K562 (cell line): ENCODE results near the gene CCL5. TPM values are rescaled to one million over a fixed set of nuclear protein-coding genes. Genes with fewer than 3 reads are reported as not detected.

Experiments
- ATAC-seq: fragments of 200-7000 bp; cut with Tn5 transposase; 3 replicates; pipeline ENCODE4 v1.9.1; 2020; ENCODE audit warnings: moderate library complexity
- BruUV-seq: library from RNA; stranded (reverse); fragments of 400-500 nt; replicated peaks from 2 replicates; lab custom pipeline; 2021; lab: Mats Ljungman, UMichigan
- CTCF ChIA-PET: fragments of 300-600 bp; formaldehyde crosslinking; extraction: SDS; loops from one replicate; lab custom pipeline; 2021; ENCODE audit warnings: low intra/inter-chr PET ratio; lab: Yijun Ruan, JAX
- POLR2A ChIA-PET: fragments of 300-600, 350-650 bp; sonication (Branson Sonifier 250); formaldehyde crosslinking; extraction: SDS; loops from one replicate; lab custom pipeline; 2021; ENCODE audit warnings: antibody characterized with exemption, inconsistent platforms; lab: Yijun Ruan, JAX
- DNase-seq, 4 experiments: peaks; one replicate each; pipeline versions ENCODE4 v3.0.0 to v3.0.0-alpha.2; 2011 to 2018; ENCODE audit warnings: low spot score in 3 of 4, mixed read lengths in 3 of 4; ENCODE audit errors: extremely low read depth in 1 of 4
- FAIRE-seq: peaks from 2 replicates; lab custom pipeline; 2011; peaks lifted over from hg19 to GRCh38; lab: Jason Lieb, UNC
- H2AFZ ChIP-seq: 2 replicates; pipeline ENCODE4 v1.6.0; 2011; ENCODE audit warnings: low read depth, low read length, control low read depth, inconsistent platforms
- H3K27ac ChIP-seq: fragments of 200-600 bp; 3 replicates; pipeline ENCODE4 v1.8.0; 2011; ENCODE audit warnings: low read depth, mild to moderate bottlenecking, control low read depth, inconsistent platforms, low read length, moderate library complexity, mixed read lengths; ENCODE audit errors: extremely low read depth
- H3K27me3 ChIP-seq, 2 experiments: fragments of 300-600 bp in 1 of 2; 2 replicates in 1 of 2; 3 replicates in 1 of 2; pipeline versions ENCODE4 v1.6.0 to v1.8.0; 2011; ENCODE audit warnings: inconsistent platforms in 2 of 2, low read length in 2 of 2, mild to moderate bottlenecking in 1 of 2, mixed read lengths in 1 of 2, moderate library complexity in 1 of 2; ENCODE audit not compliant: control insufficient read depth in 2 of 2, insufficient read depth in 2 of 2
- H3K36me3 ChIP-seq: fragments of 300-600 bp; 3 replicates; pipeline ENCODE4 v1.8.0; 2011; ENCODE audit warnings: mild to moderate bottlenecking, low read length, inconsistent platforms; ENCODE audit not compliant: control insufficient read depth, insufficient read depth
- H3K4me1 ChIP-seq, 2 experiments: fragments of 200-600 bp in 1 of 2; replicated peaks in 1 of 2; 2 replicates in 1 of 2; 3 replicates in 1 of 2; pipeline versions ENCODE4 v1.5.1 to v1.8.0; 2011; ENCODE audit warnings: inconsistent platforms in 2 of 2, low read length in 2 of 2, mild to moderate bottlenecking in 1 of 2, mixed read lengths in 1 of 2, moderate library complexity in 1 of 2; ENCODE audit not compliant: control insufficient read depth in 2 of 2, insufficient read depth in 2 of 2
- H3K4me2 ChIP-seq: 2 replicates; pipeline ENCODE4 v1.6.1; 2011; ENCODE audit warnings: low read length, control low read depth, inconsistent platforms, mixed read lengths; ENCODE audit not compliant: insufficient read depth
- H3K4me3 ChIP-seq: fragments of 200-600 bp; sonication (generic), shearing (Covaris generic); 2 replicates; pipeline ENCODE4 v1.5.1; 2016; ENCODE audit warnings: control low read depth, inconsistent platforms
- H3K79me2 ChIP-seq: fragments of 200-600 bp; 3 replicates; pipeline ENCODE4 v1.8.0; 2011; ENCODE audit warnings: low read length, inconsistent platforms; ENCODE audit not compliant: control insufficient read depth, insufficient read depth
- H3K9ac ChIP-seq, 2 experiments: 2 replicates each; pipeline versions ENCODE4 v1.6.0 to v1.6.1; 2011; ENCODE audit warnings: low read depth in 2 of 2, low read length in 2 of 2, control low read depth in 1 of 2, inconsistent platforms in 1 of 2, mild to moderate bottlenecking in 1 of 2, mixed read lengths in 1 of 2; ENCODE audit not compliant: insufficient read depth in 1 of 2
- H3K9me1 ChIP-seq: one replicate; pipeline ENCODE4 v1.6.0; 2011; ENCODE audit warnings: inconsistent platforms, mild to moderate bottlenecking, low read length, moderate library complexity; ENCODE audit not compliant: control insufficient read depth, insufficient read depth
- H3K9me3 ChIP-seq: replicated peaks from 2 replicates; pipeline ENCODE4 v1.5.1; 2011; ENCODE audit warnings: low read depth, low read length, inconsistent platforms; ENCODE audit not compliant: control insufficient read depth, insufficient read depth
- H4K20me1 ChIP-seq: replicated peaks from 2 replicates; pipeline ENCODE4 v1.6.1; 2011; ENCODE audit warnings: low read length, inconsistent platforms, mixed read lengths; ENCODE audit not compliant: control insufficient read depth, insufficient read depth
- CBFA2T3 ChIP-seq: fragments of 450-650 bp; IDR thresholded peaks from 2 replicates; pipeline ENCODE4 v1.6.1; 2017
- CTCF ChIP-seq, 3 experiments: IDR thresholded peaks in 2 of 3; conservative IDR thresholded peaks in 1 of 3; 2 replicates each; pipeline ENCODE4 v1.5.1; 2011 to 2012; ENCODE audit warnings: low read length in 3 of 3, mild to moderate bottlenecking in 3 of 3, control low read depth in 2 of 3, improper control_type of control experiment in 1 of 3, inconsistent platforms in 1 of 3, low read depth in 1 of 3, mixed read lengths in 1 of 3, moderate library complexity in 1 of 3; ENCODE audit not compliant: insufficient read depth in 2 of 3
- FOSL1 ChIP-seq: fragments of 200-800 bp; sonication (Bioruptor generic); conservative IDR thresholded peaks from 2 replicates; pipeline ENCODE4 v1.6.1; 2016; ENCODE audit warnings: missing genetic modification characterization, missing compliant biosample characterization
- IFI16 ChIP-seq: fragments of 250-450 bp; sonication (Bioruptor Pico); IDR thresholded peaks from 2 replicates; pipeline ENCODE4 v2.1.2; 2022; ENCODE audit warnings: mild to moderate bottlenecking, inconsistent platforms
- KHSRP ChIP-seq: fragments of 450-650 bp; IDR thresholded peaks from 2 replicates; pipeline ENCODE4 v1.6.1; 2017
- STAG1 ChIP-seq: sonication (generic); formaldehyde crosslinking; IDR thresholded peaks from 2 replicates; pipeline ENCODE4 v1.5.0; 2020; ENCODE audit warnings: missing genetic modification reagents, borderline replicate concordance
- TSC22D4 ChIP-seq: fragments of 450-650 bp; IDR thresholded peaks from 2 replicates; pipeline ENCODE4 v1.6.1; 2016; ENCODE audit warnings: missing genetic modification characterization, missing biosample characterization, control low read depth
- ZBED1 ChIP-seq: IDR thresholded peaks from 2 replicates; pipeline ENCODE4 v1.6.1; 2014
- ZBTB7A ChIP-seq: IDR thresholded peaks from 2 replicates; pipeline ENCODE4 v1.6.1; 2011; ENCODE audit warnings: low read depth, mild to moderate bottlenecking, low read length, moderate library complexity, borderline replicate concordance; ENCODE audit not compliant: control insufficient read depth
- ZNF644 ChIP-seq: fragments of 200-800 bp; sonication (Bioruptor generic); IDR thresholded peaks from 2 replicates; pipeline ENCODE4 v1.6.1; 2016; ENCODE audit warnings: low read depth, missing genetic modification characterization, missing compliant biosample characterization
- WGBS: fragments of 100-300 bp; shearing (Covaris generic); methylation state at CpG from one replicate; pipeline ENCODE4 v1.1.6; 2016; ENCODE audit warnings: low coverage, mixed read lengths; ENCODE audit not compliant: insufficient coverage; ENCODE audit errors: missing lambda C conversion rate; 5-methylcytosine and 5-hydroxymethylcytosine counted together
- in situ Hi-C: fragments of 300-500 bp; cut with MboI; formaldehyde crosslinking; loops from 4 replicates; pipeline ENCODE4 v1.15.0; 2018; ENCODE audit warnings: inconsistent platforms, mixed read lengths
- intact Hi-C: fragments of 100-400 bp; cut with micrococcal nuclease; formaldehyde crosslinking; loops from 2 replicates; pipeline ENCODE4 v1.14.2; 2022
- polyA plus RNA-seq, 8 experiments: library from polyadenylated mRNA; depleted of rRNA in 4 of 8; stranded (reverse) in 5 of 8; unstranded in 3 of 8; fragments of >200 nt; fragmentation: Nextera tagmentation in 2 of 8; fragmentation: Illumina TruSeq in 1 of 8; extraction: Ambion mirVana in 2 of 8; extraction: Trizol in 1 of 8; gene quantifications; 2 replicates each; pipeline versions ENCODE4 v1.2.1 to v1.2.3, GENCODE V29; 2011 to 2014; ENCODE audit warnings: inconsistent platforms in 1 of 8, missing spikeins in 1 of 8
- total RNA-seq, 7 experiments: library from RNA; depleted of rRNA in 6 of 7; stranded (reverse); fragments of >200 nt in 6 of 7; fragmentation: Illumina TruSeq in 2 of 7; extraction: Trizol in 2 of 7; gene quantifications; 2 replicates each; pipeline versions ENCODE4 v1.2.1 to v1.2.3, GENCODE V29; 2011 to 2021; ENCODE audit warnings: low replicate concordance in 1 of 7
- TF ChIP-seq, protein P1 (sequence below): IDR thresholded peaks from 2 replicates; pipeline ENCODE4 v1.6.1; 2012; ENCODE audit warnings: low read depth, low read length, improper control_type of control experiment, borderline replicate concordance
- TF ChIP-seq, protein P2 (sequence below), 2 experiments: fragments of 450-650 bp; IDR thresholded peaks; 2 replicates each; pipeline ENCODE4 v1.6.1; 2018; ENCODE audit warnings: mild to moderate bottlenecking in 2 of 2, low read depth in 1 of 2; ENCODE audit not compliant: partially characterized antibody in 2 of 2

The CCL5 gene
- total and polyA plus RNA-seq, 9 of the 15 experiments (the other 6 are each of a cell fraction or from before 2014, with no cell fraction given), result 0.18 to 0.59 (median 0.45) TPM; not detected in 1

DNA sequence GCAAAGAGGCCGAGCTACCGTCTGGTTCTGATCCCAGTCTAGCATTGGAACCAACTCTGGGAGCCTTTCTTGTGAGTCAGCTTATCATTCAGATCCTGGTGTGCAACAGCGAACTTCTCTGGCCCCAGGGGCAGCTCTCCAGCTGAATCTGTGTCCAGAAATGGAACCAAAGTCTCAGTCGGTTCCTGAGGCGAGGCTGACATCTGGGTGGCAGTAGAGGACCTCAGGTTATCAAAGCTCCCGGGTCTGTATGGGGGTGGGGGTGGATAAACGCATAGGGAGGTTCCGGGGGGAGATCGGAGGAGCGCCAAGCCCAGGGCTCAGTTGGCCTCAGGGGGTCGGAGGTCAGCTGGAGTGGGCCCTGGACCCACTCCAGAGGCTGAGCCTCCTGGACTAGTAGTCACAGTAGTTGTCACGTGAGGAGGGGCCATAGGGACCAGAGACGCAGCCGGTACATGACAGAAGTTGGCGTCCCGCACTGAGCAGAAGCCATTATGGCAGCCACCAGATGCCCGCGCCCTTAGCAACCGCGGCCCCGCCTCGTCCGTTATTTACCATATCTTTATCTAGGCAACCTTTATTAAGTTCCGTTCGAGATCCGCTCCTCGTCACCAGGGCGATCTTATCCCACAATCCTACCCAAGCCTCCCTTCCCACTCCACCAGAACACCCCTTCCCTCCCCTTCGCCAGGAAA lies 37.5 kb upstream of the CCL5 start:
- WGBS, result 49% methylated on average over 26 of the region's 29 CpGs
- BruUV-seq, result no TSS peak
- H3K4me3 ChIP-seq, result no peak overlapping the region
- H3K9me1 ChIP-seq, result no peaks in the 10 kb centered on the region
- ChIA-PET POLR2A (interaction anchor here (1.0 to 3.5 kb wide), 2 partner anchors 13 to 26 kb away, joined by 3 to 22 read pairs; partner anchors contain the start of genes LYZL6 and RDM1), CTCF (no interaction called here)
- DNase-seq, result peak; percentile 51 to 68 (median 63)
- ATAC-seq, result peak; percentile 65
- H3K27me3 ChIP-seq, result no peaks in the 10 kb centered on the region
- no peak overlapping the region for H3K27ac ChIP-seq
- no peaks in the 10 kb centered on the region for H3K9me3 ChIP-seq
- no peaks in the 10 kb centered on the region for H3K79me2 ChIP-seq
- no peak for FAIRE-seq
- no peak overlapping the region for H3K4me2 ChIP-seq
- H2AFZ ChIP-seq, result peak overlapping the region; percentile 59
- H4K20me1 ChIP-seq, result no peaks in the 10 kb centered on the region
- intact Hi-C loops, result loop anchor here (5.0 kb wide), 1 partner anchor 60 kb away; no protein-coding TSS in a partner anchor
- in situ Hi-C loops, result no loop called here
- H3K36me3 ChIP-seq, result no peaks in the 10 kb centered on the region
- peaks cover 25 to 57% of the 10 kb centered on the region in 2 experiments for H3K4me1 ChIP-seq
- H3K9ac ChIP-seq, result peak overlapping the region in 1 of 2 experiments; percentile 47; a peak in 2 of 4 replicates
- no peak for TF ChIP-seq ZBED1
- TF ChIP-seq, protein P1, sequence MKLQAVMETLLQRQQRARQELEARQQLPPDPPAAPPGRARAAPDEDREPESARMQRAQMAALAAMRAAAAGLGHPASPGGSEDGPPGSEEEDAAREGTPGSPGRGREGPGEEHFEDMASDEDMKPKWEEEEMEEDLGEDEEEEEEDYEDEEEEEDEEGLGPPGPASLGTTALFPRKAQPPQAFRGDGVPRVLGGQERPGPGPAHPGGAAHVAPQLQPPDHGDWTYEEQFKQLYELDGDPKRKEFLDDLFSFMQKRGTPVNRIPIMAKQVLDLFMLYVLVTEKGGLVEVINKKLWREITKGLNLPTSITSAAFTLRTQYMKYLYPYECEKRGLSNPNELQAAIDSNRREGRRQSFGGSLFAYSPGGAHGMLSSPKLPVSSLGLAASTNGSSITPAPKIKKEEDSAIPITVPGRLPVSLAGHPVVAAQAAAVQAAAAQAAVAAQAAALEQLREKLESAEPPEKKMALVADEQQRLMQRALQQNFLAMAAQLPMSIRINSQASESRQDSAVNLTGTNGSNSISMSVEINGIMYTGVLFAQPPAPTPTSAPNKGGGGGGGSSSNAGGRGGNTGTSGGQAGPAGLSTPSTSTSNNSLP, result no peak
- TF ChIP-seq ZNF644 (tag), result no peak
- TF ChIP-seq, protein P2, sequence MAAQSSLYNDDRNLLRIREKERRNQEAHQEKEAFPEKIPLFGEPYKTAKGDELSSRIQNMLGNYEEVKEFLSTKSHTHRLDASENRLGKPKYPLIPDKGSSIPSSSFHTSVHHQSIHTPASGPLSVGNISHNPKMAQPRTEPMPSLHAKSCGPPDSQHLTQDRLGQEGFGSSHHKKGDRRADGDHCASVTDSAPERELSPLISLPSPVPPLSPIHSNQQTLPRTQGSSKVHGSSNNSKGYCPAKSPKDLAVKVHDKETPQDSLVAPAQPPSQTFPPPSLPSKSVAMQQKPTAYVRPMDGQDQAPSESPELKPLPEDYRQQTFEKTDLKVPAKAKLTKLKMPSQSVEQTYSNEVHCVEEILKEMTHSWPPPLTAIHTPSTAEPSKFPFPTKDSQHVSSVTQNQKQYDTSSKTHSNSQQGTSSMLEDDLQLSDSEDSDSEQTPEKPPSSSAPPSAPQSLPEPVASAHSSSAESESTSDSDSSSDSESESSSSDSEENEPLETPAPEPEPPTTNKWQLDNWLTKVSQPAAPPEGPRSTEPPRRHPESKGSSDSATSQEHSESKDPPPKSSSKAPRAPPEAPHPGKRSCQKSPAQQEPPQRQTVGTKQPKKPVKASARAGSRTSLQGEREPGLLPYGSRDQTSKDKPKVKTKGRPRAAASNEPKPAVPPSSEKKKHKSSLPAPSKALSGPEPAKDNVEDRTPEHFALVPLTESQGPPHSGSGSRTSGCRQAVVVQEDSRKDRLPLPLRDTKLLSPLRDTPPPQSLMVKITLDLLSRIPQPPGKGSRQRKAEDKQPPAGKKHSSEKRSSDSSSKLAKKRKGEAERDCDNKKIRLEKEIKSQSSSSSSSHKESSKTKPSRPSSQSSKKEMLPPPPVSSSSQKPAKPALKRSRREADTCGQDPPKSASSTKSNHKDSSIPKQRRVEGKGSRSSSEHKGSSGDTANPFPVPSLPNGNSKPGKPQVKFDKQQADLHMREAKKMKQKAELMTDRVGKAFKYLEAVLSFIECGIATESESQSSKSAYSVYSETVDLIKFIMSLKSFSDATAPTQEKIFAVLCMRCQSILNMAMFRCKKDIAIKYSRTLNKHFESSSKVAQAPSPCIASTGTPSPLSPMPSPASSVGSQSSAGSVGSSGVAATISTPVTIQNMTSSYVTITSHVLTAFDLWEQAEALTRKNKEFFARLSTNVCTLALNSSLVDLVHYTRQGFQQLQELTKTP (IDR thresholded peaks at IDR 0.05; ENCODE audit: low read depth in 1 of 2, partially characterized antibody in 2 of 2), result no peak
- 0 out of 2 replicates have a peak, but pooled peaks have one; percentile 13 for TF ChIP-seq FOSL1
- no peak for TF ChIP-seq KHSRP
- TF ChIP-seq TSC22D4 (tag), result no peak
- peak; percentile 57 for TF ChIP-seq CBFA2T3
- no peak for TF ChIP-seq IFI16 (CRISPR knock-in tag)
- peak; percentile 11 to 46 (median 27); a peak in 4 of 6 replicates for TF ChIP-seq CTCF (IDR thresholded peaks at IDR 0.05 in 2 of 3, conservative IDR thresholded peaks at IDR 0.05 in 1 of 3; ENCODE audit: insufficient read depth in 2 of 3, low read depth in 1 of 3, low read length in 3 of 3)
- no peak for TF ChIP-seq STAG1 (CRISPR knock-in tag)
- peak; percentile 41; the same call in 1 of the 2 replicates for TF ChIP-seq ZBTB7A
